ENCODE data around the gene DDIT4. TPM values are rescaled to one million over a fixed set of nuclear protein-coding genes. Genes with fewer than 3 reads are reported as not detected.

The DDIT4 gene
- polyA plus RNA-seq, 1 donor from 2014 or later = 29.9 TPM

DNA sequence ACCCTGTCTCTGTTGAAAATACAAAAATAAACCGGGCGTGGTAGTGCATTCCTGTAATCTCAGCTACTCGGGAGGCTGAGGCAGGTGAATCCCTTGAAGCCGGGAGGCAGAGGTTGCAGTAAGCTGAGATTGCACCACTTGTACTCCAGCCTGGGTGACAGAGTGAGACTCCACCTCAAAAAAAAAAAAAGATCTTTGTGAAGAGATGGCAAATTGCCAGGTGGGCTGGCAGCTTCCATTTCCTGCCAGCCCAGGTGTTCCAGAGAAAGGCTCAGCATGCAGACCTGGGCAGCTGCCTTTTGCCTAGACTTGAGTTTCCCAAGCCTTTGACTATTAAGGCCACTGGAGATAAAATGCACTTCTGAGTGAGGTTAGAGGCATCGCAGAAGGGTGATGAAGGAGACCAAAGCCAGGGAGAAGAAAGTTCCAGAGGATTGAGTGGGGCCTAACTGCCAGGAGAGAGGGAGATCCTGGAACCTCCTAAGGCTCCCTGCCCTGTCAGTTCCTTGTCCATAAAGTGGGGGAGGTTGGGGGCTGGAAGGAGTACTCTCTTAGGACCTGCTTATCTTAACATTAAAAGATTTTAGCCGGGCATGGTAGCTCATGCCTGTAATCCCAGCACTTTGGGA, 10.0 kb upstream of the DDIT4 start:
- TF ChIP-seq POLR2AphosphoS5 (IDR thresholded peaks at IDR 0.05) = no peak
- no peak for TF ChIP-seq TAF1 (IDR thresholded peaks at IDR 0.05; ENCODE audit: low read depth)
- no peak for TF ChIP-seq SMC3 (conservative IDR thresholded peaks at IDR 0.05; ENCODE audit: poor library complexity)
- TF ChIP-seq MXI1 (conservative IDR thresholded peaks at IDR 0.05; ENCODE audit: poor library complexity, severe bottlenecking) = no peak
- no peak for TF ChIP-seq RAD21 (conservative IDR thresholded peaks at IDR 0.05)
- TF ChIP-seq, protein P1, sequence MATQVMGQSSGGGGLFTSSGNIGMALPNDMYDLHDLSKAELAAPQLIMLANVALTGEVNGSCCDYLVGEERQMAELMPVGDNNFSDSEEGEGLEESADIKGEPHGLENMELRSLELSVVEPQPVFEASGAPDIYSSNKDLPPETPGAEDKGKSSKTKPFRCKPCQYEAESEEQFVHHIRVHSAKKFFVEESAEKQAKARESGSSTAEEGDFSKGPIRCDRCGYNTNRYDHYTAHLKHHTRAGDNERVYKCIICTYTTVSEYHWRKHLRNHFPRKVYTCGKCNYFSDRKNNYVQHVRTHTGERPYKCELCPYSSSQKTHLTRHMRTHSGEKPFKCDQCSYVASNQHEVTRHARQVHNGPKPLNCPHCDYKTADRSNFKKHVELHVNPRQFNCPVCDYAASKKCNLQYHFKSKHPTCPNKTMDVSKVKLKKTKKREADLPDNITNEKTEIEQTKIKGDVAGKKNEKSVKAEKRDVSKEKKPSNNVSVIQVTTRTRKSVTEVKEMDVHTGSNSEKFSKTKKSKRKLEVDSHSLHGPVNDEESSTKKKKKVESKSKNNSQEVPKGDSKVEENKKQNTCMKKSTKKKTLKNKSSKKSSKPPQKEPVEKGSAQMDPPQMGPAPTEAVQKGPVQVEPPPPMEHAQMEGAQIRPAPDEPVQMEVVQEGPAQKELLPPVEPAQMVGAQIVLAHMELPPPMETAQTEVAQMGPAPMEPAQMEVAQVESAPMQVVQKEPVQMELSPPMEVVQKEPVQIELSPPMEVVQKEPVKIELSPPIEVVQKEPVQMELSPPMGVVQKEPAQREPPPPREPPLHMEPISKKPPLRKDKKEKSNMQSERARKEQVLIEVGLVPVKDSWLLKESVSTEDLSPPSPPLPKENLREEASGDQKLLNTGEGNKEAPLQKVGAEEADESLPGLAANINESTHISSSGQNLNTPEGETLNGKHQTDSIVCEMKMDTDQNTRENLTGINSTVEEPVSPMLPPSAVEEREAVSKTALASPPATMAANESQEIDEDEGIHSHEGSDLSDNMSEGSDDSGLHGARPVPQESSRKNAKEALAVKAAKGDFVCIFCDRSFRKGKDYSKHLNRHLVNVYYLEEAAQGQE (IDR thresholded peaks at IDR 0.05; ENCODE audit: borderline replicate concordance) = no peak
- TF ChIP-seq EZH2 (IDR thresholded peaks at IDR 0.05; ENCODE audit: borderline replicate concordance, insufficient read depth, low read length, poor library complexity, severe bottlenecking) = no peak
- TF ChIP-seq, protein P2, sequence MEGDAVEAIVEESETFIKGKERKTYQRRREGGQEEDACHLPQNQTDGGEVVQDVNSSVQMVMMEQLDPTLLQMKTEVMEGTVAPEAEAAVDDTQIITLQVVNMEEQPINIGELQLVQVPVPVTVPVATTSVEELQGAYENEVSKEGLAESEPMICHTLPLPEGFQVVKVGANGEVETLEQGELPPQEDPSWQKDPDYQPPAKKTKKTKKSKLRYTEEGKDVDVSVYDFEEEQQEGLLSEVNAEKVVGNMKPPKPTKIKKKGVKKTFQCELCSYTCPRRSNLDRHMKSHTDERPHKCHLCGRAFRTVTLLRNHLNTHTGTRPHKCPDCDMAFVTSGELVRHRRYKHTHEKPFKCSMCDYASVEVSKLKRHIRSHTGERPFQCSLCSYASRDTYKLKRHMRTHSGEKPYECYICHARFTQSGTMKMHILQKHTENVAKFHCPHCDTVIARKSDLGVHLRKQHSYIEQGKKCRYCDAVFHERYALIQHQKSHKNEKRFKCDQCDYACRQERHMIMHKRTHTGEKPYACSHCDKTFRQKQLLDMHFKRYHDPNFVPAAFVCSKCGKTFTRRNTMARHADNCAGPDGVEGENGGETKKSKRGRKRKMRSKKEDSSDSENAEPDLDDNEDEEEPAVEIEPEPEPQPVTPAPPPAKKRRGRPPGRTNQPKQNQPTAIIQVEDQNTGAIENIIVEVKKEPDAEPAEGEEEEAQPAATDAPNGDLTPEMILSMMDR (IDR thresholded peaks at IDR 0.05; ENCODE audit: poor library complexity, severe bottlenecking) = no peak
- TF ChIP-seq EP300 (conservative IDR thresholded peaks at IDR 0.05; ENCODE audit: poor library complexity, severe bottlenecking) = no peak
- H4K20me1 ChIP-seq (ENCODE audit: insufficient read depth) = no peaks in the 10 kb centered on the region
- peaks cover 3% of the 10 kb centered on the region for H3F3A ChIP-seq (ENCODE audit: insufficient read depth, low read length, poor library complexity, severe bottlenecking)
- no peak overlapping the region for H2AFZ ChIP-seq (ENCODE audit: low read depth, low read length)
- no peak overlapping the region for H3K4me3 ChIP-seq (ENCODE audit: low read length)
- H3K9me2 ChIP-seq (ENCODE audit: insufficient read depth, low read length) = no peaks in the 10 kb centered on the region
- no peak overlapping the region for H3K4me2 ChIP-seq (ENCODE audit: low read length)
- no peak overlapping the region for H3K27ac ChIP-seq (ENCODE audit: low read length)
- no peaks in the 10 kb centered on the region for H3K36me3 ChIP-seq (ENCODE audit: insufficient read depth, low read length)
- no peaks in the 10 kb centered on the region for H3K9me3 ChIP-seq (ENCODE audit: low read length)
- H3K9ac ChIP-seq (ENCODE audit: low read length) = no peak overlapping the region
- H3K27me3 ChIP-seq (ENCODE audit: insufficient read depth, low read depth, low read length) = no peaks in the 10 kb centered on the region
- H3K79me2 ChIP-seq (replicated peaks; ENCODE audit: insufficient read depth, low read length) = no peaks in the 10 kb centered on the region

DNA sequence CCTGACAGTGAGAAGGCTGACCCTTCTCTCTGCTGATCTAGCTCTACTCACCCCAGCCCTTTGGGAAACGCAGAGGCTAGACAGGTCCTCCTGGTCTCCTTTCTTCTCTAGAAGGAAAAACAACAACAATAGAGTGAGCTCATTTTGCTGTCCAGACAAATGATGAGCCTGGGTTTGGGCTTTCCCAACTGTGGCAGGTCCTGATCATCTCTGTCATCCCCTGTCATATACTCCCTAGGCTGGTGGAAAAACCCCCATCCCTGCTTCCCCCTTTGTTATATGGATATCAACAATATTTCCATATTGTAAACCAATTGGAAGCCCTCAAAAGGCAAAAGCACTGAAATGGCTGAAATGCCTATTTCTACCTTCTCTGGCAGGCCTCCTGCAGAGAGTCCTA, 9.2 kb upstream of the DDIT4 start:
- Histone ChIP-seq H3K27ac (ENCODE audit: low read length) (no peak overlapping the region), H3K9me2 (ENCODE audit: insufficient read depth, low read length) (no peaks in the 10 kb centered on the region), H2AFZ (ENCODE audit: low read depth, low read length) (no peak overlapping the region), H3K36me3 (ENCODE audit: insufficient read depth, low read length) (no peaks in the 10 kb centered on the region), H3K4me2 (ENCODE audit: low read length) (no peak overlapping the region), H3K27me3 (ENCODE audit: insufficient read depth, low read depth, low read length) (no peaks in the 10 kb centered on the region), H3K9me3 (ENCODE audit: low read length) (no peaks in the 10 kb centered on the region), H3F3A (ENCODE audit: insufficient read depth, low read length, poor library complexity, severe bottlenecking) (peaks cover 3% of the 10 kb centered on the region), H3K79me2 (replicated peaks; ENCODE audit: insufficient read depth, low read length) (no peaks in the 10 kb centered on the region), H3K4me3 (ENCODE audit: low read length) (no peak overlapping the region), H4K20me1 (ENCODE audit: insufficient read depth) (no peaks in the 10 kb centered on the region), H3K9ac (ENCODE audit: low read length) (no peak overlapping the region)
- TF ChIP-seq, protein P2 (IDR thresholded peaks at IDR 0.05; ENCODE audit: poor library complexity, severe bottlenecking) = no peak
- TF ChIP-seq EP300 (conservative IDR thresholded peaks at IDR 0.05; ENCODE audit: poor library complexity, severe bottlenecking) = no peak
- TF ChIP-seq SMC3 (conservative IDR thresholded peaks at IDR 0.05; ENCODE audit: poor library complexity) = no peak
- no peak for TF ChIP-seq TAF1 (IDR thresholded peaks at IDR 0.05; ENCODE audit: low read depth)

Data from neural cell (in vitro differentiated cells).